NCI-H1436 treated with DMSO at 0.1 percent for 48 hours (cell line): ENCODE measurements around the gene KIF2A.

Experiments used
- DNase-seq: peaks from one replicate; lab custom pipeline; 2025; lab: John Stamatoyannopoulos, UW

Gene KIF2A

DNA sequence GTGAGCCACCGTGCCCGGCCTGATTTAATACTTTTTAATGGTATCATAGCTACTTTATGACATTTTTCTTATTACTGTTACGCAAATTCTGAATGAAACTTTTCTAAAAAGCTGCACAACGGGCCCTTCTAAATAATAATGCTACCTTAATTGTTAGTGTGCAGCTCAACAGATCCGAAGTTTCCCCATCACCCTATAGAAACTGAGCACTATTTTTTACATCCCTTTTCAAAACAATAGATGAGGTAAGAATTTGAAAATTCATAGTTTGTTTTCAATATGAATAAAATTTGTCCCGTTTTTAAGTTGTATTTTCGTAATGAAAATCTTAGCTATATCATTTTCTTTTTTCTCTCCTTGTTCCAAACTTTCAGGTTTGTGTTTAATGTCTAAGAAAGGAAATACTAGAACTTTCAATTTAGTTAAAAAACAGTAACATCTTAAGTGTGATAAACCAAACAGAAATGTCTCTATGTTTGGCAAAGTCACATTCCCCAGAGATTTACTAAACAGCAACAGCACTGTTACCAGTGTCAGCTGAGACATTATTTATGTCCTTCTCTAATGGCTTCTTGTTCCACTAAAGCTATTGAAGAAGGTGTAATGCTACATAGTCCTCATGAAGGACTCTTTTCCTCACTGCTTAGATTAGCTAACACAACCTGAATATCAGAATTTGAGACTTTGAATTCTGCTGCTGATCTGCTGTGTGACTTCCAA is 22.9 kb downstream of the KIF2A start:
- DNase-seq, result no peak

GRCh38 chr5:62330302-62330701 is 24.3 kb downstream of the KIF2A start:
- no peak for DNase-seq

DNA sequence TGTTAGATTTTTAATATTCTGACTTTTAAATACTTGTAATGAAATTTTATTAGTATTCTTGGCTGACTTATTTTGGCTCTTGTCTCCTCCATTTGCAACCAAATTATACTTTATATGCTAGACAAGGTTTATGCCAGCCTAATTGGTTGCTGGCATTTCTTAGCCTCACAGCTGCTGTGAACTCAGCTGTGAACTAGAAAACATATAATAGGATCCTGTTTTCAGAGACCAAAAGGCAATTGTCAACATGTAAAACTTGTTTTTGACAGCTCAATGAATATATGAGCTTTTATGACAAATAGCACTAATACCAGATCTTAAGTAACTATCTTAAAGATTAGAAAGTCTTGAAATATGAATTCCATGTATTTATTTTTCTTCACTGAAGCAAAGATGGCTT is 25.9 kb downstream of the KIF2A start:
- no peak for DNase-seq

DNA sequence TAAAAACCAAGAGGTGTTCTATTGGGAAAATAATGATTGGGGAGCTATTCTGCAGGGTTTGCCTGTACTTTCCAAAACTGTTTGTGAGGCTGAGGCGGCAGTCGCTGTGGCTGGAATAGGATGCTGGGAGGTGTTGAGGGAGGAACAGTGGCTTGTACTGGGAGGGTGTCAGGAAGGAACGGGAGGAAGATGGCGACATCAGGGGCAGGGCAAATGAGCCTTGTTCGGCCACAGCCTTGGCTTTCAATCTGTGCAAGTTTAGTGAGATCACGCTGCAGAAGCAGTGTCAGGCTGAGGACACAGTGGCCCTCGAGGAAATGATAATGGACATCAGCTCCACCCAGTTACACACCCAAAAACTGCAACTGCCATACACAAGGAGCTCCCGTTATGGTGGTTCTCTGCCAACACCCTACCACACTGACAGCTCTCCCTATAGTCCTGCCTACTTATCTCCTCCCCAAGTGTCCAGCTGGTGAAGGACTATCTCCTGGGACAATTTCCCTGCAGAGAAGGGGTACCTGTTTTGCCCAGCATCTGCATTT is 27.3 kb downstream of the KIF2A start:
- DNase-seq, result no peak

DNA sequence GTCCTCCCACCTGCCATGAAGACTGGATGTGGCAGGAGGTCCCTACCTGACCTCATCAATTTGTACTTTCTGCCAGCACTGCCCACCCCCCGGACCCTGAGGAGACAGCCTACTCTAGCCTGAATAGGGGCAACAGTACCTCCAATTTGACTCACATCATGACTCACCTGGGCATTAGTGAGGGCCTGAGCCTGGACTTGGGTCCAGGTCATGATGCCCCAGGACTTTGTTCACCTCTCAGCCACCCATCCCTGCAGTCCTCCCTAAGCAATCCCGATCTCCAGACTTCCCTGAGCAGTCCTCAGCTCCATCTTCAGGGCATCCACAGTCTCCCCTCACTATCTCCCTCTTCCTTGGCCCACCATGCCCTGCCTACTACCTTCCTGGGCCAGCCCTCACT is 28.1 kb downstream of the KIF2A start:
- DNase-seq, result no peak

DNA sequence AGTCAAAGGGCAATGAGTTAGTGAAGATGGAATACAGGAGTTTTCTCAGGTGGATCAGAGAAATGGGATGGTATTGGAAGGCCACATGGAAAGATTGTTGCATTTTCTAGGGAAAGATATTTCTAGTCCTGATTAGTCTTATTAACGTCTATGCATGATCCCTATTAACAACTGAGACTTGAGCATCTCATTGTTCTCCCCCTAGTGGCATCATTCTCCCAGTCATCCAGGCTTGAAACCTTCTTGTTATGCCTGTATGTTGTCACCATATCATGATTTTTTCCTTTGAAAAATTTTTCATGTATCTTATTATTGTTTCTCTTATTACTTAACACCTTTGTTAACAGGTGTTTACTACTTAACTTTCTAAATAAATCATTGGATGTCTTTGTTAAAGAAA is 34.4 kb downstream of the KIF2A start:
- no peak for DNase-seq

DNA sequence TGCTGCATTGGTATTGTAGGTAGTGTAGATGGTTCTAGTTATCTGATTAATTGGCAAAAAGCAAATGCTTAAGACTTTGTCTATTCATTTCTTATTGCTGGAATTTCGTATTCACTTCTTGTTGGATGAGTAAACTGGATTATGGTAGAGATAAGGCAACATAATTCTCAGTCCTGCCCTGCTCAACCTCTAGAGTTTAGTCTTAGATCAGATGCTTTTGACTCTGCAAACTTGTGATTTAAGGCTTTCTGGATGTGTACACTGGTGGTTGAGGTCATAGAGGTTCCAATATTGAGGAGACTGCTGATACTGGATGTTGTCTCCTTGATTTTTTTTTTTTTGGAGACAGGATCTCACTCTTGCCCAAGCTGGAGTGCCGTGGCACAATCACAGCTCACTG is 35.0 kb downstream of the KIF2A start:
- DNase-seq, result no peak

GRCh38 chr5:62341783-62342475 is 35.9 kb downstream of the KIF2A start:
- DNase-seq, result no peak

- no peak for DNase-seq
Measured at GRCh38 chr5:62342476-62342837, 36.5 kb downstream of the KIF2A start.

GRCh38 chr5:62343428-62343827 is 37.4 kb downstream of the KIF2A start:
- DNase-seq, result no peak

DNA sequence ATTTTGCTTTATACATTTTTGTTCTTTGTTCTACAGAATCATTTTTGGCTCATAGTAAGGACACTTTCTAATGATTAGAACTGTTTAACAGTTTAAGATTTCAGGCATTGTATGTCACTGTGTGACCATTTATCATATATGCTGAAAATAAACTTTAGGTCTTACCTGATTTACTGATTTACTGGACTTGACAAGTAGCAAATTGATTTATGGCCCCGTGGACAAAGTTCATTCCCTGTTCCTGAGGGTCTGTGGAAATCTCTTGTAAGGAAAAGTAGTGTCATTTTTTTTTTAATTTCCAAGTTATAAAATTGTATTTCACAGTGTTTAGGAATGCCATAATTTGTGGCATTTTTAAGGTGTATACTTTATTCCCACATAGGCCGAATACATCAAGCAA is 40.7 kb downstream of the KIF2A start:
- no peak for DNase-seq

DNA sequence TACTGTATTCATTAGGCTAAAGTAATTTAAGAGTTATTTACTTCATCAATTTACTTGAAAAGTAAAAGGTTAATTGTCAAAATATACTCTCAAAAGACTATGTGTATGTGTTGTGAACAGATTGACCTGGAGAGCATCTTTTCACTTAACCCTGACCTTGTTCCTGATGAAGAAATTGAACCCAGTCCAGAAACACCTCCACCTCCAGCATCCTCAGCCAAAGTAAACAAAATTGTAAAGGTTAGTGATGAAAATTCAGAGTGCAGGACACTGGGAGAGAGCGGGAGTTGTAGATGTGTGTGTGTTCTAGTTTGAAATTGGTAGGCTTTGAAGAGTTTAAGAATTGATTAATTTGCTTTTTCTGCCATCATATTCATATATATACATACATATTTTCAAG is 41.9 kb downstream of the KIF2A start:
- no peak for DNase-seq

DNA sequence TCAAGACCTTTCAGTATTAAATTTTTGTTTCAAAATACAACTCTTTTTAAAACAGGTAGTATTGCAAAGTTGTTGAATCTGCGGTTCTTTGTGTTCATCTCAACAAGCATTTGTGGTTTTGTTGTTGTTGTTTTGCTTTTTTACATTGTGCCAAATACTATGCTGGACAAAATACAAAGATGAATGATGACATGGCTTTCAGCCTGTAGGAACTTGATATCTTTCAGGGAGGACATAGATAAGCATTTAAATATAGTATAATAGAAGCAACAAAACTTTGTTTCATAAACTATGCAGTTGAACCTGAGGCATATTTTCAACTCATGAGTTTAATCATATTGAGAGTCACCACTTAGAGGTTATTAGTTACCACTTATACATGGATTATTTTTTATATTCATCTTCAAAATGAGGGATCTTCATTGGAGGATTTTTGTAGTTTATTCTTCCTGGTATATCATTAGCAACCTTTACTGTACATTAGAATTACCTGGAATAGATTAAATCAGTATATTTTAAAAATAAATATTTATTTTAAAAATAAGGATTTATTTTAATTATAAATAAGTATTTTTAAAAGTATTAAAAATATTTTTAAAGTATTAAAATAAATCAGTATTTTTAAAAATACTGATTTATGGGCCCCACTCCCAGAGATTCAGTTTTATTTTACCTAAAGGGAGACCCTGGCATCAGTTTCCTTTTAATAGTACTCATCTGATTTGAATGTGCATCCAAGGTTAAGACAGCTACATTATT is 42.9 kb downstream of the KIF2A start:
- DNase-seq, result no peak

DNA sequence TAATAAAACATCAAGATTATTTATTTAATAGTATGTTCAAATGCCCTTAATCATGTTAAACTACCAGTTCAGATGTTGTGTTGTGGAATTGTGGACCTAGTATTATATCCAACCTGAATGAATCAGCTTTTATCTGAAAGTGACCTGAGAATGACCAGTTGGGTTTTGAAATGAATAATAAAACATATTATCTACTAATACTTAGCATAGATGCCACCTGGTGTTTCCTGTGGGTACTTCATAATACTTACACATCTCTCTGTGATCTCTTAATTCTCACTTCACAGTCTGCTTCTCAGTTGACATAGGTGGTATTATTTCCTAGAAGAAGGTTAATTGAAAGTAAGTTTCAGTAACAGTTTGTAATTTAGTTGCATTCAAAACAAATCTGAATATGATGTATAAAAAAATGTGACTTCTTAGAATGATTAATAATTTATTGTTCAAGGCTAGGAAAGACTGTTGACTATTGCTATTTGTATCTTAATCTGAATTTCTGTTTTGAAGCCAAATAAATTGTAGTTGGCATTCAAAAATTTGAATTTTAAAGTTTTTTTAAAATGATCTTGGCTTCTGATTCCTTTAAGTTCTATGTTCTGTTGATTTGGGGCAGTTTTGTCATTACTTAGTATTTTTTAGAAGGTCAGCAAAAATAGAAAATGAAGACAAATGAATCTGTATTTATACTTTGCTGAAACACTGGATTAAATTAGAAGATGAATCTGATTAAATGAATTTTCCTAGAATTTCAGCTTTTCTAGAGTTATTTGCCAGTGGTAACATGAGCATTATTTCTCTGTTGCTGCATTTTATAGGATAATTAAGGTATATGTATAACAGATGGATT is 48.2 kb downstream of the KIF2A start:
- no peak for DNase-seq

DNA sequence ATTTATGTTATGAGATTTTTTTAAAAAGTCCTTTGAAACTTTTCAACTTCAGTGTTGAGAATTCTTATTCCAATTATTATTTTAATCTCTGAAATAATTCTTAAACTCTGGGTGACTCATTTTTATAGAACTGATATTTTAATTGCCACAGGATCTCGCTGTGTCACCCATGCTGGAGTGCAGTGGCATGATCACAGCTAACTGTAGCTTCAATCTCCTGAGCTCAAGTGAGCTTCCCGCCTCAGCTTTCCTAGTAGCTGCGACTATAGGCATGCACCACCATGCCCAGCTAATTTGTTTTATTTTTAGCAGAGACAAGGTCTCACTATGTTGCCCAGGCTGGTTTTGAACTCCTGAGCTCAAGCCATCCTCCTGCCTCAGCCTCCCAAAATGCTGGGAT is 56.7 kb downstream of the KIF2A start:
- DNase-seq, result no peak

DNA sequence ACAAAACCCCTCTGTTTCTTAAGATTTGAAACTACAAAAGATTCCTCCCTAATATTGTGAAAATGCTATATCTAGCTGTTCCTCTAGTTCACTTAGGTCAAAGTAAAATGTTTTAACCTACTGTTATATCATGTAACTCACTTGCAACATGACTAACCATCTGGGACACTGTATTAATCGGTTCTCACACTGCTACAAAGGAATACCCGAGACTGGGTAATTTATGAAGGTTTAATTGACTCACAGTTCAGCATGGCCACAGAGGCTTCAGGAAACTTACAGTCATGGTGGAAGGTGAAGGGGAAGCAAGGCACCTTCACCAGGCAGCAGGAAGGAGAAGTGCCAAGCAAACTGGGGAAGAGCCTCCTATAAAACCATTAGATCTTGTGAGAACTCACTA is 63.0 kb downstream of the KIF2A start:
- DNase-seq, result no peak

GRCh38 chr5:62371409-62371808 is 65.4 kb downstream of the KIF2A start:
- DNase-seq, result no peak

- no peak for DNase-seq
Measured at GRCh38 chr5:62372600-62372999, 66.6 kb downstream of the KIF2A start.

DNA sequence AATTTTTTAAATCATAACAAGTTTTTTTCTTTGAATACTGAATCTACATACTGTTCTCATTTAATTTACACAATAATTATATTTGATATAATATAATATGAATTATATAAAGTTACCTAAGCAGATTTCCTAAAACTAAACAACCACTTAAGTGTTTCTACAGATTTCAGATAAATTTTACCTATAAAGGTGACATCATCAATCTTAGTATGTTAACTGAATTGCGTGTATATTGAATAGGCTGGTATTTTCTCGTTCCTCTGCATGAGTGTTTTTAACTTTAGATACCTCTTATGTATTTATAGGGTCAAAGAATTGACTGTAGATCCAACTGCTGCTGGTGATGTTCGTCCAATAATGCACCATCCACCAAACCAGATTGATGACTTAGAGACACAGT is 67.4 kb downstream of the KIF2A start:
- no peak for DNase-seq

DNA sequence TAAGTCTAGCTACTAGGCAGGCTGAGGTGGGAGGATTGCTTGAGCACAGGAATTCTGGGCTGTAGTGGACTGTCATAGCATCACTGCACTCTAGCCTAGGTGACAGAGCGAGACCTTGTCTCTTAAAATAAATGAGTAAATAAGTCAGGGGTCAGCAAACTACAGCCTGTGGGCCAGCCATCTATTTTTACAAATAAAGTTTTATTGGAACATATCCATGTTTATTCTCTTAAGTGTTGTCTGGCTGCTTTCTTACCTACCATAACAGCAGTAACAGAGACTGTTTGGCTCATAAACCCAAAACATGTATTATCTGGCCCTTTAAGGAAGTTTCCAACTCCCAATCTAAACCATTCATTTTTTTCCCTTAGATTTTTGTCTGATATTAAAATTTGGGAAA is 68.1 kb downstream of the KIF2A start:
- no peak for DNase-seq

DNA sequence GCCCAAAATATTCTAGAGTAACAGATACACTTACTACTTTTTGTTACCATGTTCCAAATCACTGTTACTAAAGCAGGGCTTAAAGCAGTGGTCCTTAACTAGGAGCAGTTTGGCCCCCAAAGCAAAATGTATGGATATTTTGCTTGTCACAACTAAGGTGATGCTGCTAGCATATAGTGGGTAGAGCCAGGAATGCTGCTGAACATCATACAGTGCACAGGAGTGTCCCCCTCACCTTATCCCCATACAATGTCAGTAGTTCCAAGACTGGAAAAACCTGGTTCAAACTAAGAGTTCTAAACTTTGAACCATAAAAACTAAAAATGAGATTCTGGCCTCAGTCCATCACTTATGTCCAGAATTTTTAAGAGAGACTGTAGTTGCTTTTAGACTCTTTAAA is 69.6 kb downstream of the KIF2A start:
- DNase-seq, result no peak

- DNase-seq, result no peak
Measured at GRCh38 chr5:62376064-62376463, 70.1 kb downstream of the KIF2A start.
